HG02973 (cell line): ENCODE results near the gene GRK6.

Experiments used
- ATAC-seq: cut with Tn5 transposase; IDR thresholded peaks from one replicate; pipeline ENCODE4 v1.9.1; 2021; ENCODE audit warnings: moderate library complexity; ENCODE audit not compliant: unreplicated experiment

The GRK6 gene

DNA sequence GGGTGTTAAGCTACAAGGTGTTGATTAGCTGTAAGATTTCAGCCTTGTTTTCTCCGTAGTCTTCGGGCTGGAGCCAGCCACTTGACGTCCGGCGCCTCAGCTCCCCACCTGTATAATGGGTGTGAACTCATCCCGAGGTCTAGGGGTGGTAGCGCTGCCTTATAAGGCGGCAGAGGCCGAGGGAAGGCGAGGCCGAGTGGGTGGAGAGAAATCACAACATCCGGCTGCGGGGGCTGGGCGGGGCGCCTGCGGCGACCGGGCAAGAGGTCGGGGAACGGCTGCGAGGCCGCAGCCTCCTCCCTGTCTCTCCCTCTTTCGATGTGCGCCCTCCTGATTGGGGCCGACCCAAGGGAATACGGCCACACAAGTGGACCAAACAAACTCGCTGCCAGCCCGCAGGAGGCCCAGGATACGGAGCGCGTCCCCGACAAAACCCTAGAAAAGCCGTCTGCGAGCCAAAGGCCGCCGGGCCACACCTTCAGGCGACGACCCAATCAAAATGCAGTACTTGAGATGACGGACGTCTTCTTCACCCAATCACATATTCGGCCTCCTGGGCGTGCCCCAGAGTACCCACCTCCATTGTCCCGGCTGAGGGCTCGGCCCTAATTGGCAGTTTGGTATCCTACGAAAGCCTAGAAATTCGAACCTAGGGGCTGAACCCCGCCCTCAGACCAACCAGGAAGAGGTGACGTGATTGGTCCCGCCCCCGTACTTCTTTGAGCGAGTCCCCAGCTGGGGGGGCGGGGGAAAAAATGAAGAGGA, 493 bp upstream of the GRK6 start:
- ATAC-seq = peak; percentile 69

DNA sequence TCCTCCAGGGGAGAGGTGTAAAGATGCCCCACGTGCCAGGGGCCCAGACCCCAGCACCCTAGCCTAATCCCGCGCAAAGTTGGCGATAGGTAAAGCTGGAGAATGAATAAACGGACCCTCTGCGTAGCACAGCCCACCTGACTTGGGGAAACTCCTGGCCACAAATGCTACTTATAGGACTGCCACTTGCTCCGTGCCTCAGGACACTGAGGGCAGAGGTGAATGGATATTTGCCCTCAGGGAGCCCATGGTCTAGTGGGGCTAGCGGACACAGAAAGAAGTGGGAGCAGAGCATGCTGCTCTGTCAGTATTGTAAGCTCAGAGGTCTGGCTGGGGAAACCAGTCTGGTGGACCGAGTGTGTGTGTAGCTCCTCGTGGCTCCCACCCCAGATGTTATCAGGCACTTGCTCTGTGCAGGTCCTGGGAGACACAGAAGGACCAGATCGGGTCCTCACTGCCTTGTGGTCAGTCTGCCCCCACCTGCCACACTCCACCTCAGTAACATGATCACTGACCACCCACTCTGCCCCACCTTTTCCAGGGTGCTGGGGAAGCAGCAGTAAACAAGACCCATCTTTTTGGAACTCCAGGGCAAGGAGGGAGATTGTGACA, 841 bp downstream of the GRK6 start:
- no peak for ATAC-seq

DNA sequence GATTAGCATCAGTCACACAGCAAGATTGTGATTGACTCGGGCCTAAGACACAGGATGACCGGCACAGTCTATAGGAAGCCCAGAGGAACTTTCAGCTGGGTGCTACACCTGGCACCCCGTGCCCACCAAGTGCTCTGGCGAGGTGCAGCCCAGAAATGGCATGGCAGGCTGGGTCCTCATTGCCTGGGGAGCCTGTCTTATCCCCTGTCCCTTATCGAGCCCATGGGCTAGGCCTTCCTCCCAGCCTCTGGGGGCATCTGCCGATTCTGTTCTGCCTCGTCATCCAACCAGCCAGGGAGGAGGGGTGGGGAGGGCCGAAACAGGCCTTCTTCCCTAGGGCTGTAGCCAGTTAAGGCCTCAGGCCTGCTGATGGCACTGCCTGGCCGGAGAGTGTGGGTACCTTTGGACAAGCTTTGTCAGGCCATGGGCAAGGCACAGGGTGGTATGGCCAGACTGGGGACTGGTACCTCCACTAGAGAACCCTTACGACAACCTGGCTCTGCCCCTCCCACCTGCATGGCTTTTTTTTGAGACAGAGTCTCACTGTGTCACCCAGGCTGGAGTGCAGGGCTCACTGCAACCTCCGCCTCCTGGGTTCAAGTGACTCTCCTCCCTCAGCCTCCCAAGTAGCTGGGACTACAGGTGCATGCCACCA, 1.6 kb downstream of the GRK6 start:
- no peak for ATAC-seq

DNA sequence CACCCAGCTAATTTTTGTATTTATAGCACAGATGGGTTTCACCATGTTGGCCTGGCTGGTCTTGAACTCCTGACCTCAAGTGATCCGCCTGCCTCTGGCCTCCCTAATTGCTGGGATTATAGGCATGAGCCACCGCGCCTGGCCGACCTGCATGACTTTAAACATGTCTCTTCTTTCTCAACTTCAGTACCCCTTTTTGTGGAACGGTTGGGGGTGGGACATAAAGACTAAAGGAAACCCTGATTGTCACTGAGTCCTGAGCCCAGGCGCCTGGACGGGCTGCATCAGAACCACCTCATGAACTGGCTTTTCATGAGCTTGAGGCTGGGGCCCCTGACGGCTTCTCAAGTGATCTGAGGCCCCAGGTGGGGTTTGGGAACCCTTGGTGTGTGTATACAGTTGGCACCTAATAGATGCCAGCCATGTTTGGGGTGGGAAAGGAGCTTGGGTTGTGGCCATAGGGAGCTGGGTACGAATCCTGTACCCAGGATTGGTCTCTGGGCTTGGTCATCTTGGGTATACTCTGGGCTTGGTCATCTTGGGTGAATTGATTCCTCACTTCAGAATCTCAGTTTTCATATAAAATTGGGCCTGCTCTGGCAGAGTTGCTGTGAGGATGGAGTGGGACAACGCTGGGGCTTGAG, 2.2 kb downstream of the GRK6 start:
- ATAC-seq = no peak

DNA sequence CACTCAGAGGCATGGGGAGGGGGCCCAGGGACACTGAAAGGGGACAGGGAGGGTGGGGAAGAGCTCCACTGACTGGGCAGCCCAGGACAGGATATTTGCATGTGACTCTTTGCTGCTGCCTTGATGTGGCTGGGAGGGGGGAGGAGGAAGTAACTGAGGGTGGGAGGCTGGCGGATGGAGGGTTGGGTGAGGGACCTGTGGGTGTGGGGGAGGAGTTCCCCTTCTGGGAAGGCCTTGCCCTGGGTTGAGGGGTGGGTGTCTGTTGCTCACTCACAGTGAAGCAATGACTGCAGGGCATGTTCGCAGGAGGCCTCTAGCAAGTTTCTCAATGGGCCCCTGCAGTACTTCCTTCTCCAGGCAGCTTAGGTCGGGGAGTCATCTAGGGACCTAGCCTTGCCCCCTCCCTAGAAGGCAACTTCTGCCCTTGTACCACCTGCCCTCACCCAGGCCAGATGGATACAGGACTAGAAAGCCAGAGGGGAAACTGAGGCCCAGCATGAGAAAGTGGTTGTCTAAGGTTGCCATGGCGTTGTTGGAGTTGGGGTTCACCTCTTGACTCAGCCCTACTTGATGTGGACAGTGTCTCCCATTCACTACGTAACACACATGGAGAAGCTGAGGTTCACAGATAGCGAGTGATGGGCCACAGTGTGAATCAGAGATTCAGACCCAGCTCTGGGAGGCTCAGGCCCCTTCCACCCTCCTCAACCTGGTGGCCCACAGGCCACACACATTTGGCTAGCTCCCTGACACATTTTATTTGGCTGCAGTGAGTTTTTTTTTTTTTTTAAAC, 3.0 kb downstream of the GRK6 start:
- no peak for ATAC-seq

DNA sequence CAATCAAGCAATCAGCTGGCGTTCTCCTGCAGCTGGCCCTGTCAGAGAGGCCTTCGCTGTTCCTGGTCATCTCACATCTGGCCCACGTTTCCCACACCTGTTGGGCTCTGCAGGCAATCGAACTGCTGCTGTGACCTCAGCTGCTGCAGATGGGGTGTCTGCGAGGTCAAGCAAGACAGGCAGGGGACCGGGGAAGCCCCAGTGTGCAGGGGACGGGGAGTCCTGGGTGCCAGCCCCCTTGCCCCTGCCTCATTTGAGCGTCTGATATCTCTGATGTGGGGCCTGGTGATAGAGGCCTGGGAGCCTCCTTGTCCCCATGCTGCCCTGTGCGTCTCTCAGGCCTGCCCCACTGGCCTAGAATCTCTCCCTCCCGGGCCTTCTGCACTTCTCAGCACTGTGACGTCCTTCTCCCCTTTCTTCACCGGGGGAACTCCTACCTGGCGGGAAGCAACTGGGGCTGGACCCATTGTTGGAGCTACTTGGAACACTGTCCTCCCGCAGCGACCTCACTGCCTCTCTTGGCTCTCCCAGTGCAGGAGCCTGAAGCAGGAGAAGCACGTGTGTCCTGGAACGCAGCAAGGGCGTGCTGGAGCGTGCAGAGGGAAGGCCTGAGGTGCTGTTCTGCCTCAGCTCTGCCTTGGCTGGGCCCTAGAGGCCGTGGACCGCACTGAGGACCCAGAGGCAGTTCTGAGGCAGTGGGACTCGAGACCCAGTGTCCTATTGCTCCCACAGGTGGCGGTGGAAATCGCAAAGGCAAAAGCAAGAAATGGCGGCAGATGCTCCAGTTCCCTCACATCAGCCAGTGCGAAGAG, 3.9 kb downstream of the GRK6 start:
- no peak for ATAC-seq

DNA sequence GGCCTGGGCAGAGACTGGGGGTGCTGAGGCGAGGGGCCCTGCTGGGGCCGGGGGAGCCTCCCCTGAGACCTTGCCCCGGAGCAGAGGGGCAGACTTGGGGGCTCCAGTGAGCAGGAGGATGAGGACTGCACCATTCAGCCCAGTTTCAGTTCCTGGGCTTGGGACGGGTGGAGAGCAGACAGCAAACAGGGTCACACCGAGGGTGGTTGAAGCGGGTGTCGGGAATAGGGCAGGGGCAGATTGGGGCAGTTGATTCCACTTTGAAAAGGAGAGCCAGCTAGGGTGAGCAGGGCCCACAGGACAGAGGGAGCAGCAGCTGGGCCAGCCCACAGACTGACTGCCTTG, 4.5 kb downstream of the GRK6 start:
- no peak for ATAC-seq

DNA sequence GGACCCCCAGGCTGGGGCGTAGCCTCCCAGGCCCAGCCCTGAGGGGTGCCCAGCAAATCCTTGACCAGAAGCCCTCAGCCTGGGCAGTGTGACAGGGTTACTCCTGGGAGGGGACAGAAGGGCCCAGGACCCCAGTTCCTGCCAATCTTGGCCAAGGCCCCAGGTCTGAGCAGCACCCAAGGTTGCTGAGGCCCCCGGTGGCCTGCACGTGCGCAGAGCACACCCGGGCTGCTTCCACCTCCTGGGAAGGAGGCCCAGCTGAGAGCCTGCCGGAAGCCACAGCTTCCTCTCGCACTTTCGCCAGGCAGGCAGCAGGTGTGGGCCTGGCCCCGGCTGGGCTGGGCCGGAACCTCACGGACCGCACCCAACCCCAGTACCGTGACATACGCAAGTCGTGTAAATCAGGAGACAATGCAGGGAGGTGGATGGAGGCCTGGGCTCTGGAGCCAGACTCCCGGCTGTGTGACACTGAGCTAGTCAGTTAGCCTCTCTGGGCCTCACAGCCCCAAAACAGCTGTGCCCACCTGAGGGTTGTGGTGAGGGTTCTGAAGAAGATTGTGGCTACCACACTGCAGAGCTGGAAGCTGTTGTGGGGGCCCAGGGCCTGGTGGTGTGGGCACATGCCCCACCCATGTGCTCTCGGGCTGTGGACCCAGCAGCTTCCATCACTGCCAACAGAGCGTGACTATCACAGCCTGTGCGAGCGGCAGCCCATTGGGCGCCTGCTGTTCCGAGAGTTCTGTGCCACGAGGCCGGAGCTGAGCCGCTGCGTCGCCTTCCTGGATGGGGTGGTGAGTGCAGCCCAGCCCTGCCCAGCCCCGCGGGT, 5.1 kb downstream of the GRK6 start:
- peak; percentile 36 for ATAC-seq

DNA sequence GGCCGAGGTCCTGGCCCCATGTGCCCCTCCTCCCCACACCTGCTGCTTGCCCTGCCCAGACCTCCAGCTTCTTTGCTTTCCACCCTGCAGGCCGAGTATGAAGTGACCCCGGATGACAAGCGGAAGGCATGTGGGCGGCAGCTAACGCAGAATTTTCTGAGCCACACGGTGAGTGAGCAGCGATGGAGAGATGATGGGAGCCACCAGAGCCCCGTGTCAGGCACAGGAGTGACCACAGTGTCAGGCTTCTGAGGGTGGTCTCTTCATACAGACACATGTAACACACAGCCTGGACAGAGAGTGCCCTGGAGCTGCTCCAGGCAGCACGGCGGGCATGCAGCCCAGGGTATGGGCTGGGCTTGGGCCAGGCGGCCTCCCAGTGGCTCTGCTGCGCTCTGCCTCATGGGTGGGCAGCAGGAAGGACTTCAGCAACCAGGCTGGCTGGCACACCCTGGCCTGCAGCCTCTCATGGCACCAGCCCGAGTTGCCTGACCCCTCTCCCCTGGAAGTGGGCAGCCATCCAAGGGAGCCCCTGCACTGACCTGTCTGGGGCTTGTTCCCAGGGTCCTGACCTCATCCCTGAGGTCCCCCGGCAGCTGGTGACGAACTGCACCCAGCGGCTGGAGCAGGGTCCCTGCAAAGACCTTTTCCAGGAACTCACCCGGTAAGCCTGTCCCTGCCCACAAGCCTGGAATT, 5.8 kb downstream of the GRK6 start:
- ATAC-seq = no peak

DNA sequence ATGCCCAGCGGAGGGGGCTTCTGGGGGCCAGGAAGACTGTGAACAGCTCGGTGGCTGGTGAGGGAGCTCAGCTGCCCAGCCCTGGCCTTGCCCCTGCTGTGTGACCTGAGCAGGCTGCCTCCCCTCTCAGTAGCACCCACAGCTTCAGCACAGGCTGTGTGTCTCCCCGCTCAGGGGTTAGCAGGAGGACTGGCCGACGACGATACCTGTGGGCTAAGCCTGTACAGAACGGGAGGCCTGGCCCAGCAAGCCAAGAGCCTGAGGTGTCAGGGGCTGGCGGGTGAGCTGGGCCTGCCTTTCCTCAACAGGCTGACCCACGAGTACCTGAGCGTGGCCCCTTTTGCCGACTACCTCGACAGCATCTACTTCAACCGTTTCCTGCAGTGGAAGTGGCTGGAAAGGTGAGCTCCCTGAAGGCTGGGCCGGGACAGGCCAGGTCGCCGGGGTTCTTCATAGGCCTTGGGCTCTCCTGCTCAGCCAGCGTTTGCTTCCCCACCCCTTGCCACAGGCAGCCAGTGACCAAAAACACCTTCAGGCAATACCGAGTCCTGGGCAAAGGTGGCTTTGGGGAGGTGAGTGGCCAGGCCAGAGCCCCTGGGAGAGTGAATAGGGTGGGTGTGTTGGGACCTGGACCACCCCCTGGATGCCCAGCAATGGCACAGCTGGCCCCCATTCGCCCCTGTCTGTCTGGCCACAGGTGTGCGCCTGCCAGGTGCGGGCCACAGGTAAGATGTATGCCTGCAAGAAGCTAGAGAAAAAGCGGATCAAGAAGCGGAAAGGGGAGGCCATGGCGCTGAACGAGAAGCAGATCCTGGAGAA, 6.6 kb downstream of the GRK6 start:
- no peak for ATAC-seq

DNA sequence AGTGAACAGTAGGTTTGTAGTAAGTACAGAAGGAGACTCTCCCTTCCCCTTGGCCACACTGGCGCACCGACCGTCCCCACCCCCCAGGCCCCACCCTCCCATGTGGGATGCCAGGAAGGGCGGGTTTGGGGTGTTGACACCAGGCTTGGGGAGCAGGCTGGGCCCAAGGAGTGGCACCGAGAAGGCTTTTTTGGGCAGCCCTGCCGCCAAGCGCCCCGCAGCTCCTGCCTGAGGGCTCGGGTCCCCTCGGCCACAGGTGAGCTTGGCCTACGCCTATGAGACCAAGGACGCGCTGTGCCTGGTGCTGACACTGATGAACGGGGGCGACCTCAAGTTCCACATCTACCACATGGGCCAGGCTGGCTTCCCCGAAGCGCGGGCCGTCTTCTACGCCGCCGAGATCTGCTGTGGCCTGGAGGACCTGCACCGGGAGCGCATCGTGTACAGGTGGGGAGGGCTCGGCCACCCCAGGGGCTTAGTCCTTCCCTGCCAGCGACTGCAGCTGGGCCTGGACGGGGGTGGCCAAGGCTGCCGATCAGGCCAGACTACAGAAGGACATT, 7.3 kb downstream of the GRK6 start:
- ATAC-seq = no peak

DNA sequence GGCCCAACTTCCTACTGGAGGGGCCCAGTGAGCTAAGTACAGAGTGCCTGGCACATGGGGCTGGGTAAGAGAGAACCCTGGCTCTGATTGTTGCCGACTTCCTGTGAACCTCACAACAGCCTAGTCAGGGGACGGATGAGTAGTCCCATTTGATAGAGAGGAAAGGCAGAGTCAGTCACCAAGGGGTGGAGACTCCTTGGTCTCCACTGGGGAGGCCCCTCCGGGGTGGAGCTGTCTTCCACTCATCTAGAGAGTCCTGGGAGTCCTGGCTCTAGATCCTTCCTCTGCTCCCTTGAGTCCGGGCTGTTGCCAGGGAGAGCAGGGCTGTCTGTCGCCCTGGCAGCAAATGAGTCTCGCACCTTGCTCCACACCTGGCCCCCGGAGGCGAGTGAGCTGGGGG, 8.0 kb downstream of the GRK6 start:
- ATAC-seq = no peak

DNA sequence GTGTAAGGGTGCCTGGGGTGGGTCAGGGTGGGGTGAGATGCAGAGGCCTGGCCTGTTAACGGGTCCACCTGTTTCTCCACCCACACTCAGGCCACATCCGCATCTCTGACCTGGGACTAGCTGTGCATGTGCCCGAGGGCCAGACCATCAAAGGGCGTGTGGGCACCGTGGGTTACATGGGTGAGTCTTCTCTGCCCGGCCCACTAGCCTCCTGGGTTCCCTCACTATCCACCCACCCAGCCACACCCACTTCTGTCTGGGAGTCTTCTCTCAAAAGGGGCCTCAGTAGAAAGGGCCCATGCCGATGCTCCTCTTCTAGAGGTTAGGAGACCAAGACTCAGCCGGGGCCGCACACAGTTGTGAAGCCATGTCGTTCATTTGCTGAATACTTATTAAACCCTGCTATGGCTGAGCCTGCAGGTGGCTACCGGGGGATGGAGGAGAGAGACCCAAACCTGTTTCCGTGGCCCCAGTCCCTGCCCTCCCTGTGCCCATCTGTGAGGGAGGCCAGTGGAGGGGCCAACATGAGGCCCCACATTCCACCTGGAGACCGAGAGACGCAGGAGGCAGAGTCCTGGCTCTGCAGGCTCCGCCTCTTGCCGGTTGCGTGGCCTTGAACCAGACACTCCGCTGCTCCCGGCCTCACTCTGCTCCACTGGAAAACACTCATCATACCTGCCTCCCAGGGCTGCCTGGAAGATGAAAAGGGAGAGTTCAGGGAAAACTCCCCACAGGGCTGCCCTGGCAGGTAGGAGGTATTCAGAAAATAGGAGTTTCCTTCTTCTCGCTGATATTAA, 8.7 kb downstream of the GRK6 start:
- ATAC-seq = no peak

DNA sequence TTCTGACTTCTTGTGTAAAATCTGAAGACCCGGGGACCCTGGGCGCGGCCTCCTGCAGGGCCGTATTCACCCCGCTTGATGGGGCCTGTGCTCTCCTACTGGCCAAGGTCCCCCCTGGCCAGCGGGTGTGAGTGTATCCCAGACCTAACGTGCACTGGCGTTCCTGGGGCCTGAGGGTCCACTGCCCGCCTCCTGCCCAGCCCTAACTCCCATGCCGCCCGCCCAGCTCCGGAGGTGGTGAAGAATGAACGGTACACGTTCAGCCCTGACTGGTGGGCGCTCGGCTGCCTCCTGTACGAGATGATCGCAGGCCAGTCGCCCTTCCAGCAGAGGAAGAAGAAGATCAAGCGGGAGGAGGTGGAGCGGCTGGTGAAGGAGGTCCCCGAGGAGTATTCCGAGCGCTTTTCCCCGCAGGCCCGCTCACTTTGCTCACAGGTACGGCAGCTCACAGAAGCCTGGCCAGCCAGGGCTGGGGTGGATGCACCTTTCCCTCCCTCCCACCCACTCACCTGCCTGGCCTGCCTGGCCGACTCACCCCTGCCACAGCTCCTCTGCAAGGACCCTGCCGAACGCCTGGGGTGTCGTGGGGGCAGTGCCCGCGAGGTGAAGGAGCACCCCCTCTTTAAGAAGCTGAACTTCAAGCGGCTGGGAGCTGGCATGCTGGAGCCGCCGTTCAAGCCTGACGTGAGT, 9.5 kb downstream of the GRK6 start:
- ATAC-seq = no peak

DNA sequence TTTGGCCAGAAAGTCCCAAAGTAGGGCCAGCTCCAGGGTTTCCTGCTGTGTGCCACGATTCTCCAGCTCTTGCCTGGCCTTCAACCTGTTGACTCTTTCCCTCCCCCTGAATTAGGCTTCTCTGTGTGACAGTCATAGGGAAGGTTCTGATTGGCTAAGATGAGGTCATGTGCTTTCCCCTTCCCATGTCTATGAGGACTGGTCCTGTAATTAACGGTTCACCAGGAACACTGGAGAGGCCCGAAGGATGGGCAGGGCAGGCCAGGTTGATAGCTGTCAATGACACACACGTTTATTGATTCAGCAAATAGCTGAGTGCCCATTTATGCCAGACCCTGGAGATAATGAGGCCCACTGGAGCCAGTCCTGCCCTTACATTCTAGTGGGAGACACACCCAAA, 11.1 kb downstream of the GRK6 start:
- no peak for ATAC-seq

DNA sequence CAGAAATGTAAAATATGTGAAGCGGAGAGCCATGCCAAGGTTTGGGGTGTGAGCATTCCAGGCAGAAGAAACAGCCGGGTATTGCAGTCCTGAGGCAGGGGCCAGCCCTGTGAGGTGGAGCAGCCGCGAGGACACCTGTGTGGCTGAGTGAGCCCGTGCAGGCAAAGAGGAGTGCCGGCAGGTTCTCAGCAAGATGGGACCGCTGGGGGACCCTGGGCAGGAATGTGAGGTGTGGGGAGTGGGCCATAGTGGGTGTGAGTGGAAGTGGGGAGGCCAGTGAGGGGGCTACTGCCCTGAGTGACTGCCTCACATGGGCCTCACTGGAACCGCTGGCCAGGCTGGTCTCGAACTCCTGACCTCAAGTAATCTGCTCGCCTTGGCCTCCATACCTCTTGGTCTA, 12.0 kb downstream of the GRK6 start:
- no peak for ATAC-seq
